DMS53 treated with DMSO at 0.1 percent for 48 hours (cell line): ENCODE results near the gene NPAS2.

Experiments
- DNase-seq: peaks from one replicate; lab custom pipeline; 2025; ENCODE audit not compliant: unreplicated experiment; lab: John Stamatoyannopoulos, UW

The NPAS2 gene

DNA sequence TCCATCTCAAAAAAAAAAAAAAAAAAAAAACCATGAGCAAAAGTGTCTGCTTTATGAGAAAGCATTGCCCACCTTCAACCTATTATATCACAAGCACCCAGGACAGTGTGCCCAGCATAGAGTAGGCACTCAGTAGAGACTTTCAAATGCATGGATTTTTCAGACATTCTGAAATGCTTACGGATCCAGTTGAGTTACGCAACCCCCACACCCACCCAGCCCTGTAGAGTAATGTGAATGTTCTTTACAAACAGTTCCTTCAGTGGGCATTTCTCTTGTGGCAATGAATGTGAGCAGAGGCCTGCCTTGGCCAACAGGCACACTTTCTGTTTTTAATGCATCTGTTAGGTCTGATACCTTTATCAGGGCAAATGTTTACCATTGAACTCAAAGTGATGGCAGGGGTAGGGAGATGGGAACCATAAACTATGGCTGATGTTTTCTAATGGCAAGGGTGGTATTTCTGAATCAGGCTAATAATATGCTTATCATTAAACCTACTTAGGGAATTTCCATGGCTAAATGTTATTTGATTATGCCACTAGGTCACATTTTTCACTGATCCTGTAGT, 117.1 kb downstream of the NPAS2 start:
- no peak for DNase-seq

DNA sequence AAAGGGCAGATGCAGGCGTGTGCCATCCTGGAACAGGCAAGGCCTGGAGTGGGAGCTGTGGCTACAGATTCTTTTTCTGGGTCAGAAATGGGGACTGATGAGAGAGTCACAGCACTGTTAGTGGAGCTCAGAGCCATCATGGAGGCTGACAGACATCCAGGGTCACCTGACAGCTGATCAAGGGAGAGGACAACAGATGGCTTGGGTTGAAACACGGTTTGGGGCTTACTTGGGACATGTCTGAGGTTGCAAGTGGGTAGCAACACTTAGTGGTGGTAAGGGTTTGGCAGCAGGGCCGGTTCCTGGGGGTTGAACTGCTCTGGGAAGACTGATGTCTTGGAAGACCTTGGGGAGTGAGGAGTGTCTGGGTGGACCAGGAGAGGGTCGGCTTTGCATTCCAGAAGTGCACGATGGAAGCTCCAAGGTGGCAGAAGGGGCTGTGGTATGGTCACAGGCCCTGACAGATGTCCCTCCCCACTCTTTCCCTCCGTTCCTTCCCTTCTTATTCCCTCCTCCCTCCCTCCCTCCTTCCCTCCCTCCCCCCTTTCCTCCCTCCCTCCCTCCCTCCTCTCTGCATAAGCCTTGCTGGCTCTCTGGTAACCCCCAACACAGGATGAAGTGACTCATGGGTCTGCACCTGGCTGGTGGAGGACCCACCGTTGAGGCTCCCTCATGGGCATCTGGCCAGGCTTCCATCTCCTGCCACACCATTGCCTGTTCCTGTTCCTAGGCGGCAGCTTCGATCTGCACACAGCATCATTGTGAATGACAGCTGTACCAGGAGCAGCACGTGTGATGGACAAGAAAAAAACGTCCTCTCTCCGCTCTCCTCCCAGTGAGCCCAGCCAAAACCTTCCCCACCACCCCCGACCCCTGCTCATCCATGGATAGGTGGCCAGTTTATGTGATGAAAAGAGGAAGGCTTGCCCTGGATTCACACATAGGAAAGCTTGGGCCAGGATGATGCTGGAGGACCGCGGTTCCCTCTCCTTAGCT, 118.4 kb downstream of the NPAS2 start:
- DNase-seq: no peak

- no peak for DNase-seq
Observed at GRCh38 chr2:100939445-100939844, 119.5 kb downstream of the NPAS2 start.

GRCh38 chr2:100940240-100940639, 120.3 kb downstream of the NPAS2 start:
- DNase-seq: no peak

GRCh38 chr2:100940766-100941645, 121.1 kb downstream of the NPAS2 start:
- no peak for DNase-seq

GRCh38 chr2:100941646-100942240, 121.8 kb downstream of the NPAS2 start:
- DNase-seq: no peak

GRCh38 chr2:100944617-100945432, 124.9 kb downstream of the NPAS2 start:
- DNase-seq: no peak

GRCh38 chr2:100945433-100945740, 125.4 kb downstream of the NPAS2 start:
- DNase-seq: no peak

GRCh38 chr2:100945930-100946607, 126.1 kb downstream of the NPAS2 start:
- no peak for DNase-seq

DNA sequence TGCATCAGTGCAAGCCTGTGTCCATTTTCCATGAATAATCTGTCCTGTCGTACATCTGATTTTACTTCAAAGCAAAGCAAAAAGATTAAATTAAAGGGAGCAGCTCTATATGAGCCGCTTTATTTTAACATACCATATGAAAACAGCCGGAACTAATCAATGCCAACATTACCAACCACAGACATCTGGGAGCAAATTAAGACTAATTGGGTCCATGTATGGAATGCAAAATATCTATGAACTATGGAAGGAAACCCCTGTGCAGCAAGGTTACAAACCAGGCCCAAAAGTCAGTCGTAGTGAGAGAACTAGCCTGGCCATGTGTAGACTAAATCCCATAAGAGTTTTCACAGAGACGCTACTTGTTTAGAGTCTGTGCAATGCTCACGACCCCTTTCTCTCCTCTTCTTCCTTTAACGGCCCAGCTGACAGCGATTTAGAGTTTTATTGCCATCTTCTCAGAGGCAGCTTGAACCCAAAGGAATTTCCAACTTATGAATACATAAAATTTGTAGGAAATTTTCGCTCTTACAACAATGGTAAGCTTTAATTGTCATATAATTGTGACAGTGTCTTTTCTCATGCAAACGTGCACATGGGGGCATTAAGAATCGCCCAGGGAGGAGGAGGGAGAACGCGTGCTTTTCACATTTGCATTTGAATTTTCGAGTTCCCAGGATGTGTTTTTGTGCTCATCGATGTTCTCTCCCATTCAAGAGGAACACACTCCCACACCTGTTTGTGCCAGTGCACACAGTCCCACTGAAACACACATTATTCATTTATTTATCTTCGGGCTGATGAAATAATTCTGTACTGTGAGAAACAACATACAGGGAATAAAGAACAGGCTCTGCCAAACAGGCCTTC, 129.2 kb downstream of the NPAS2 start:
- DNase-seq: no peak

DNA sequence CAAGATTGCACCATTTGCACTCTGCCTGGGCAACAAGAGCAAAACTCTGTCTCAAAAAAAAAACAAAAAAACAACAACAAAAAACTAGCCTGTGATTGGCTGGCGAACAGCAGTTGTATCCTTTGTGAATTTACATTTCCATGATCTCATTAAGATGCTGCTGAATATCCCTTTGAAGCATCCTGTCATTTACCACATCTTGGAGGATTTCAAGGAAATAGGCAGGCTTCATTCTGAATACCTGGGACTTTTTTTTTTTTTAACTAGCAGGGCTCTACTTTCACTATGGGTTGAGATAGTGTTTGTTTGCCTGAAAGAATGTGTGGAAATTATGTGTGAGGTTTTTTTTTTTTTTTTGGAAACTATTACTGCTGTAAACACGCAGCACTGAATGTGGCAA, 132.6 kb downstream of the NPAS2 start:
- DNase-seq: no peak

DNA sequence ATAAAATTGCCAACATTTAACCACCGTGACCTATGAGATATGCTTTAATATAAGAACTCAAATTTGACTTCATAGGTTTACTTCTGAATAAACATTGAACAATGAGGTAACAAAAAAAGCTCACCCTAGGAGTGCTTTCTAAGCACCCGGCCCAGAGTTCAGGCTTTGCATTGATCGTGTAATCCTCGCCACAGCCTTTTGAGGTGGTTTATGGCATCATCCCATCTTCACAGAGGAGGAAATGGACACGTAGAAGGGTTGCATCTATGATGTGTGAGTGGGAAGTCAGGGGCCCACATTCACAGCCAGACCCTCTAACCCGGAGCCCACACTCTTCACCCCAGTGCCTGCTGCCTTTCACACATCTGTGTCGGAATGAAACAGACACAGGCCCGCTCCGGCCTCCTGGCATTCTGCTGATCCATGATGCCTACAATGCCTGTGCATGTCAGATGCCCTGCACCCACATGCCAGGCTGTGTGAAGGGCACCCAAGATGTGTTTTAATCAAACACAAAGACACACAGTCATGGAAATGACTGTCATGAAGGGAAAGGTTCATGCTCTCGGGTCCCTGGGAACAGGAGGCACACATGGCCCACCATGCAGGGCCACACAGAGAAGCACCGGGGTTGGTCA, 133.6 kb downstream of the NPAS2 start:
- no peak for DNase-seq

GRCh38 chr2:100954044-100954420, 134.1 kb downstream of the NPAS2 start:
- DNase-seq: no peak

- no peak for DNase-seq
Observed at GRCh38 chr2:100955226-100955625, 135.3 kb downstream of the NPAS2 start.

GRCh38 chr2:100956081-100956480, 136.1 kb downstream of the NPAS2 start:
- DNase-seq: no peak

GRCh38 chr2:100957996-100958653, 138.2 kb downstream of the NPAS2 start:
- DNase-seq: no peak

DNA sequence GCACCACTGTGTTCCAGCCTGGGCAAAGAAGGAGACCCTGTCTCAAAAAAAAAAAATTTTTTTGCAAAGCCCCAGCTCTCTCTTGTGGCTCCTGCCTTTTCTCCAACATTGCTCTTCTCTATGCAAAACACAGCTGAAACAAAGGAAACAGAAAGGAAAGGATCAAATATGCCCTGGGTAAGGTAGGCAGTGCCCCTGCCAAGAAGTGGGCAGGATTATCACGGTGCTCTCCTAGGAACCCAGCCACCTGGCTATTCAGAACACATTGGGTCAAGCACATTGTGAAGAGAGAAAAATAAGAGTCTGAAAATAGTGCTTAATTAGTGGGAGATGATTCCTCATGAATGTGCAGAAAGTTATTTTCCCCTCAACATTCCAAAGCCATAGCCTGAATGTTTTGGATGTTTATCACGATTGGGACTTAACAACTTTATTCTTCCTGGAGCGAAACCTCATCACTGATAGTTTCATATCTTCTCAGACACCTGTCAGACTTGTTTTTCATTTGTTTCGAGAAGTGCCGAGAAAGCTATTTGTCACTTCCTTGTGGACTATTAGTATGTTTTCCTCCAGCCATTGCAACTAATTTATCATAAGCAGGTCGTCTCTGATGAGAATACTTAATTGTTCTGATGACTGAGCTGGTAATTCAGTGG, 139.4 kb downstream of the NPAS2 start:
- DNase-seq: no peak
